Neuronal stem cell (in vitro differentiated cells): ENCODE data around the gene TSPAN14.

Experiments
- DNase-seq: peaks from one replicate; pipeline ENCODE4 v3.0.0-alpha.2; 2013; ENCODE audit warnings: low spot score
- H2AFZ ChIP-seq: one replicate; pipeline ENCODE4 v1.6.1; 2013; ENCODE audit warnings: mild to moderate bottlenecking, low read length, inconsistent platforms
- H2AK5ac ChIP-seq: 2 replicates; pipeline ENCODE4 v1.6.1; 2013; ENCODE audit warnings: low read depth, mild to moderate bottlenecking, inconsistent platforms, low read length, moderate library complexity, mixed read lengths
- H2BK120ac ChIP-seq: 2 replicates; pipeline ENCODE4 v1.6.1; 2013; ENCODE audit warnings: low read depth, mild to moderate bottlenecking, inconsistent platforms, low read length, moderate library complexity, mixed read lengths
- H2BK12ac ChIP-seq: one replicate; pipeline ENCODE4 v1.6.1; 2013; ENCODE audit warnings: low read length, inconsistent platforms
- H2BK15ac ChIP-seq: 2 replicates; pipeline ENCODE4 v1.6.1; 2013; ENCODE audit warnings: mild to moderate bottlenecking, low read length, inconsistent platforms, mixed read lengths
- H2BK5ac ChIP-seq: one replicate; pipeline ENCODE4 v1.6.1; 2013; ENCODE audit warnings: inconsistent platforms, mild to moderate bottlenecking, low read length, moderate library complexity
- H3K14ac ChIP-seq: one replicate; pipeline ENCODE4 v1.6.1; 2013; ENCODE audit warnings: low read length, inconsistent platforms
- H3K18ac ChIP-seq: 2 replicates; pipeline ENCODE4 v1.6.1; 2013; ENCODE audit warnings: low read length, inconsistent platforms
- H3K23ac ChIP-seq: 2 replicates; pipeline ENCODE4 v1.6.1; 2013; ENCODE audit warnings: low read depth, mild to moderate bottlenecking, mixed read lengths, low read length, inconsistent platforms; ENCODE audit not compliant: poor library complexity
- H3K27ac ChIP-seq: replicated peaks from 3 replicates; pipeline ENCODE4 v1.5.1; 2013; ENCODE audit warnings: low read length, inconsistent platforms
- H3K27me3 ChIP-seq, 3 experiments: 2 replicates each; pipeline ENCODE4 v1.6.1; 2013; ENCODE audit warnings: low read length in 3 of 3, mild to moderate bottlenecking in 2 of 3, inconsistent platforms in 1 of 3, low read depth in 1 of 3, mixed read lengths in 1 of 3, moderate library complexity in 1 of 3; ENCODE audit not compliant: control insufficient read depth in 3 of 3, insufficient read depth in 3 of 3
- H3K36me3 ChIP-seq, 2 donors: replicated peaks in 1 of 2; 2 replicates each; pipeline ENCODE4 v1.6.1; 2013; ENCODE audit warnings: low read length in 2 of 2; ENCODE audit not compliant: control insufficient read depth in 2 of 2, insufficient read depth in 2 of 2
- H3K4ac ChIP-seq: 2 replicates; pipeline ENCODE4 v1.6.1; 2013; ENCODE audit warnings: inconsistent platforms, mild to moderate bottlenecking, low read length, moderate library complexity
- H3K4me1 ChIP-seq, 2 donors: 1 replicate in 1 of 2; 2 replicates in 1 of 2; pipeline ENCODE4 v1.6.1; 2013; ENCODE audit warnings: low read length in 2 of 2, low read depth in 1 of 2; ENCODE audit not compliant: control insufficient read depth in 2 of 2, insufficient read depth in 1 of 2
- H3K4me2 ChIP-seq: one replicate; pipeline ENCODE4 v1.6.1; 2013; ENCODE audit warnings: mild to moderate bottlenecking, low read length, inconsistent platforms; ENCODE audit not compliant: insufficient read depth, poor library complexity, severe bottlenecking
- H3K4me3 ChIP-seq, 2 donors: 2 replicates each; pipeline ENCODE4 v1.5.1; 2013; ENCODE audit warnings: low read length in 2 of 2, mild to moderate bottlenecking in 2 of 2, inconsistent platforms in 1 of 2, moderate library complexity in 1 of 2
- H3K79me1 ChIP-seq: one replicate; pipeline ENCODE4 v1.6.1; 2013; ENCODE audit warnings: low read depth, mild to moderate bottlenecking, inconsistent platforms, low read length, moderate library complexity
- H3K9ac ChIP-seq: one replicate; pipeline ENCODE4 v1.6.1; 2013; ENCODE audit warnings: mild to moderate bottlenecking, low read depth, low read length, inconsistent platforms; ENCODE audit not compliant: poor library complexity
- H3K9me3 ChIP-seq, 2 donors: replicated peaks in 1 of 2; 2 replicates each; pipeline versions ENCODE3 to v1.6.1; 2013; ENCODE audit warnings: low read length in 2 of 2, mild to moderate bottlenecking in 2 of 2, inconsistent platforms in 1 of 2, low read depth in 1 of 2, mixed read lengths in 1 of 2, moderate library complexity in 1 of 2; ENCODE audit not compliant: control insufficient read depth in 2 of 2, insufficient read depth in 1 of 2
- H4K8ac ChIP-seq: one replicate; pipeline ENCODE4 v1.6.1; 2013; ENCODE audit warnings: low read depth, mild to moderate bottlenecking, inconsistent platforms, low read length, moderate library complexity
- H4K91ac ChIP-seq: one replicate; pipeline ENCODE4 v1.6.1; 2013; ENCODE audit warnings: low read length, low read depth, mild to moderate bottlenecking, inconsistent platforms; ENCODE audit not compliant: poor library complexity
- WGBS, 2 donors: extraction: QIAGEN DNeasy Blood & Tissue Kit; methylation state at CpG; one replicate each; pipeline ENCODE4 v1.1.7; 2013; ENCODE audit warnings: missing lambda C conversion rate in 2 of 2, mixed read lengths in 1 of 2; ENCODE audit not compliant: insufficient read length in 2 of 2, insufficient replicate concordance in 1 of 2; ENCODE audit errors: extremely low coverage in 2 of 2; 5-methylcytosine and 5-hydroxymethylcytosine counted together

The TSPAN14 gene

GRCh38 chr10:80580638-80581468 is 126.7 kb downstream of the TSPAN14 start:
- Histone ChIP-seq H2AFZ (no peak overlapping the region), H3K79me1 (no peaks in the 10 kb centered on the region), H3K27ac (no peak overlapping the region), H4K8ac (no peak overlapping the region), H3K36me3 (no peaks in the 10 kb centered on the region), H3K9me3 (no peaks in the 10 kb centered on the region), H3K23ac (no peak overlapping the region), H2BK120ac (no peak overlapping the region), H3K27me3 (no peaks in the 10 kb centered on the region), H3K4ac (no peak overlapping the region), H3K14ac (no peak overlapping the region), H3K4me1 (peaks cover 2 to 4% of the 10 kb centered on the region in 2 donors), H2AK5ac (no peak overlapping the region), H2BK12ac (no peak overlapping the region), H3K9ac (no peak overlapping the region), H3K4me3 (no peak overlapping the region), H2BK5ac (no peak overlapping the region), H2BK15ac (no peak overlapping the region), H3K4me2 (no peak overlapping the region), H3K18ac (no peak overlapping the region), H4K91ac (no peak overlapping the region)
- WGBS, 2 donors: no CpG with 5 or more reads among the region's 7 CpGs
- DNase-seq: no peak

- Histone ChIP-seq H2BK12ac (no peak overlapping the region), H2BK120ac (no peak overlapping the region)
Observed at GRCh38 chr10:80581469-80581835, 127.3 kb downstream of the TSPAN14 start.

GRCh38 chr10:80582286-80582960 is 128.3 kb downstream of the TSPAN14 start:
- Histone ChIP-seq H2BK5ac (no peak overlapping the region), H3K9ac (no peak overlapping the region), H3K4ac (no peak overlapping the region), H2AK5ac (no peak overlapping the region), H3K36me3 (no peaks in the 10 kb centered on the region), H3K18ac (no peak overlapping the region), H4K8ac (no peak overlapping the region), H4K91ac (no peak overlapping the region), H2BK12ac (no peak overlapping the region), H3K9me3 (no peaks in the 10 kb centered on the region), H2BK15ac (no peak overlapping the region), H3K27me3 (no peaks in the 10 kb centered on the region), H3K4me3 (no peak overlapping the region), H3K4me2 (no peak overlapping the region), H3K27ac (no peak overlapping the region), H3K23ac (no peak overlapping the region), H3K79me1 (no peaks in the 10 kb centered on the region), H2BK120ac (no peak overlapping the region), H2AFZ (no peak overlapping the region), H3K4me1 (peaks cover 2 to 4% of the 10 kb centered on the region in 2 donors), H3K14ac (no peak overlapping the region)
- DNase-seq: no peak
- WGBS, 2 donors: no CpG with 5 or more reads among the region's 3 CpGs

More at GRCh38 chr10:80581469-80581835, 127.3 kb downstream of the TSPAN14 start:
- no peak overlapping the region for H2BK5ac ChIP-seq
- H4K8ac ChIP-seq: no peak overlapping the region
- H3K23ac ChIP-seq: no peak overlapping the region
- no peaks in the 10 kb centered on the region for H3K27me3 ChIP-seq
- no peak overlapping the region for H3K4me2 ChIP-seq
- no peak overlapping the region for H3K18ac ChIP-seq
- no peaks in the 10 kb centered on the region for H3K36me3 ChIP-seq
- no peak overlapping the region for H2AK5ac ChIP-seq
- no peak overlapping the region for H3K4ac ChIP-seq
- no peak overlapping the region for H4K91ac ChIP-seq
- H3K9ac ChIP-seq: no peak overlapping the region
- H2BK15ac ChIP-seq: no peak overlapping the region
- H2AFZ ChIP-seq: no peak overlapping the region
- peaks cover 2 to 4% of the 10 kb centered on the region in 2 donors for H3K4me1 ChIP-seq
- DNase-seq: no peak
- WGBS, 2 donors: no CpG with 5 or more reads among the region's 5 CpGs
- no peak overlapping the region for H3K4me3 ChIP-seq
- no peaks in the 10 kb centered on the region for H3K79me1 ChIP-seq
- H3K9me3 ChIP-seq: no peaks in the 10 kb centered on the region
- H3K27ac ChIP-seq: no peak overlapping the region
- no peak overlapping the region for H3K14ac ChIP-seq
